NT2/D1 (cell line): ENCODE results near the gene FNDC3B.

Experiments used
- DNase-seq: peaks from one replicate; pipeline ENCODE4 v3.0.0-alpha.2; 2011; ENCODE audit warnings: low read depth, low spot score
- H3K27me3 ChIP-seq: 2 replicates; pipeline ENCODE4 v1.6.0; 2011; ENCODE audit warnings: mild to moderate bottlenecking; ENCODE audit not compliant: insufficient read length, insufficient read depth
- H3K36me3 ChIP-seq: 2 replicates; pipeline ENCODE4 v1.6.1; 2011; ENCODE audit warnings: mild to moderate bottlenecking, low read length, mixed read lengths; ENCODE audit not compliant: insufficient read depth, insufficient read length
- H3K4me1 ChIP-seq: 2 replicates; pipeline ENCODE4 v1.5.1; 2011; ENCODE audit not compliant: insufficient read depth, insufficient read length
- H3K4me3 ChIP-seq: 2 replicates; pipeline ENCODE4 v1.5.1; 2011; ENCODE audit warnings: low read depth; ENCODE audit not compliant: insufficient read length
- H3K9ac ChIP-seq: 2 replicates; pipeline ENCODE4 v1.6.0; 2011; ENCODE audit warnings: low read depth; ENCODE audit not compliant: insufficient read length
- H3K9me3 ChIP-seq: 2 replicates; pipeline ENCODE4 v1.5.1; 2011; ENCODE audit warnings: mild to moderate bottlenecking, low read length; ENCODE audit not compliant: insufficient read depth
- SUZ12 ChIP-seq: IDR thresholded peaks from 2 replicates; pipeline ENCODE4 v1.6.1; 2011; ENCODE audit not compliant: insufficient read length, insufficient read depth; ENCODE audit errors: extremely low read depth
- YY1 ChIP-seq: IDR thresholded peaks from 2 replicates; pipeline ENCODE4 v1.6.1; 2011; ENCODE audit not compliant: insufficient read length, insufficient read depth
- ZNF274 ChIP-seq: IDR thresholded peaks from 2 replicates; pipeline ENCODE4 v1.6.1; 2011; ENCODE audit warnings: mild to moderate bottlenecking, low read depth, low read length

FNDC3B gene

GRCh38 chr3:172270557-172271166, 231.3 kb downstream of the FNDC3B start:
- DNase-seq, result no peak
- Histone ChIP-seq H3K27me3 (no peaks in the 10 kb centered on the region), H3K4me1 (peaks cover 4% of the 10 kb centered on the region), H3K9ac (no peak overlapping the region), H3K9me3 (no peaks in the 10 kb centered on the region), H3K36me3 (peaks cover 38% of the 10 kb centered on the region), H3K4me3 (no peak overlapping the region)
- TF ChIP-seq ZNF274, result no peak
- no peak for TF ChIP-seq SUZ12
- no peak for TF ChIP-seq YY1

GRCh38 chr3:172271386-172271976, 232.1 kb downstream of the FNDC3B start:
- TF ChIP-seq ZNF274 (no peak), YY1 (no peak), SUZ12 (no peak)
- H3K9ac ChIP-seq, result no peak overlapping the region
- no peak overlapping the region for H3K4me3 ChIP-seq
- peaks cover 35% of the 10 kb centered on the region for H3K36me3 ChIP-seq
- peaks cover 3% of the 10 kb centered on the region for H3K4me1 ChIP-seq
- no peaks in the 10 kb centered on the region for H3K9me3 ChIP-seq
- no peak for DNase-seq
- H3K27me3 ChIP-seq, result no peaks in the 10 kb centered on the region

- H3K36me3 ChIP-seq, result peaks cover 29% of the 10 kb centered on the region
- no peak for DNase-seq
Observed at GRCh38 chr3:172272698-172273097, 233.3 kb downstream of the FNDC3B start.

GRCh38 chr3:172273378-172273777, 234.0 kb downstream of the FNDC3B start:
- DNase-seq, result no peak
- Histone ChIP-seq H3K4me3 (no peak overlapping the region), H3K9me3 (no peaks in the 10 kb centered on the region), H3K36me3 (peaks cover 29% of the 10 kb centered on the region), H3K4me1 (no peaks in the 10 kb centered on the region), H3K27me3 (no peaks in the 10 kb centered on the region), H3K9ac (no peak overlapping the region)
- TF ChIP-seq YY1, result no peak
- no peak for TF ChIP-seq ZNF274

More at GRCh38 chr3:172272698-172273097, 233.3 kb downstream of the FNDC3B start:
- Histone ChIP-seq H3K4me1 (no peaks in the 10 kb centered on the region), H3K4me3 (no peak overlapping the region), H3K27me3 (no peaks in the 10 kb centered on the region), H3K9ac (no peak overlapping the region), H3K9me3 (no peaks in the 10 kb centered on the region)
- TF ChIP-seq YY1, result no peak
- TF ChIP-seq SUZ12, result no peak
- TF ChIP-seq ZNF274, result no peak

GRCh38 chr3:172274906-172275305, 235.5 kb downstream of the FNDC3B start:
- Histone ChIP-seq H3K36me3 (peaks cover 29% of the 10 kb centered on the region), H3K4me3 (no peak overlapping the region), H3K27me3 (no peaks in the 10 kb centered on the region), H3K9ac (no peak overlapping the region), H3K9me3 (no peaks in the 10 kb centered on the region), H3K4me1 (no peaks in the 10 kb centered on the region)
- TF ChIP-seq YY1 (no peak), ZNF274 (no peak), SUZ12 (no peak)
- no peak for DNase-seq

GRCh38 chr3:172275586-172275985, 236.2 kb downstream of the FNDC3B start:
- Histone ChIP-seq H3K4me1 (no peaks in the 10 kb centered on the region), H3K27me3 (no peaks in the 10 kb centered on the region), H3K36me3 (peaks cover 23% of the 10 kb centered on the region), H3K9ac (no peak overlapping the region), H3K4me3 (no peak overlapping the region), H3K9me3 (no peaks in the 10 kb centered on the region)
- no peak for DNase-seq
- no peak for TF ChIP-seq ZNF274
- no peak for TF ChIP-seq SUZ12
- TF ChIP-seq YY1, result no peak

- no peak for TF ChIP-seq SUZ12
- no peak for TF ChIP-seq ZNF274
- no peak for TF ChIP-seq YY1
- no peaks in the 10 kb centered on the region for H3K9me3 ChIP-seq
- H3K27me3 ChIP-seq, result no peaks in the 10 kb centered on the region
- no peak overlapping the region for H3K4me3 ChIP-seq
- no peak for DNase-seq
- peaks cover 22% of the 10 kb centered on the region for H3K36me3 ChIP-seq
- no peak overlapping the region for H3K9ac ChIP-seq
- no peaks in the 10 kb centered on the region for H3K4me1 ChIP-seq
Observed at GRCh38 chr3:172276103-172276502, 236.7 kb downstream of the FNDC3B start.
